Esophagus squamous epithelium (tissue), 4 donors: ENCODE measurements around the gene PPARG.

ENCODE experiments used
- POLR2A ChIP-seq, 4 donors: fragments of 450-650 bp; IDR thresholded peaks; one replicate each; pipeline ENCODE4 v1.6.1; 2017; ENCODE audit warnings: antibody characterized with exemption in 4 of 4, mild to moderate bottlenecking in 4 of 4, moderate library complexity in 3 of 4
- TF ChIP-seq, protein P1 (sequence below), 6 experiments: fragments of 450-650 bp in 4 of 6; fragments of 200-600 bp in 2 of 6; sonication (generic) in 2 of 6; IDR thresholded peaks; one replicate each; pipeline ENCODE4 v1.5.1; 2016 to 2019; ENCODE audit warnings: antibody characterized with exemption in 6 of 6, mild to moderate bottlenecking in 4 of 6, moderate library complexity in 4 of 6

GRCh38 chr3:12352755-12353154 lies 63.9 kb downstream of the PPARG start:
- TF ChIP-seq POLR2A (IDR thresholded peaks at IDR 0.05) = no peak
- TF ChIP-seq, protein P1, sequence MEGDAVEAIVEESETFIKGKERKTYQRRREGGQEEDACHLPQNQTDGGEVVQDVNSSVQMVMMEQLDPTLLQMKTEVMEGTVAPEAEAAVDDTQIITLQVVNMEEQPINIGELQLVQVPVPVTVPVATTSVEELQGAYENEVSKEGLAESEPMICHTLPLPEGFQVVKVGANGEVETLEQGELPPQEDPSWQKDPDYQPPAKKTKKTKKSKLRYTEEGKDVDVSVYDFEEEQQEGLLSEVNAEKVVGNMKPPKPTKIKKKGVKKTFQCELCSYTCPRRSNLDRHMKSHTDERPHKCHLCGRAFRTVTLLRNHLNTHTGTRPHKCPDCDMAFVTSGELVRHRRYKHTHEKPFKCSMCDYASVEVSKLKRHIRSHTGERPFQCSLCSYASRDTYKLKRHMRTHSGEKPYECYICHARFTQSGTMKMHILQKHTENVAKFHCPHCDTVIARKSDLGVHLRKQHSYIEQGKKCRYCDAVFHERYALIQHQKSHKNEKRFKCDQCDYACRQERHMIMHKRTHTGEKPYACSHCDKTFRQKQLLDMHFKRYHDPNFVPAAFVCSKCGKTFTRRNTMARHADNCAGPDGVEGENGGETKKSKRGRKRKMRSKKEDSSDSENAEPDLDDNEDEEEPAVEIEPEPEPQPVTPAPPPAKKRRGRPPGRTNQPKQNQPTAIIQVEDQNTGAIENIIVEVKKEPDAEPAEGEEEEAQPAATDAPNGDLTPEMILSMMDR (IDR thresholded peaks at IDR 0.05) = no peak
